GM19351 (cell line): ENCODE data around the gene SUB1.

Source experiments
- ATAC-seq: cut with Tn5 transposase; IDR thresholded peaks from one replicate; pipeline ENCODE4 v1.9.1; 2021; ENCODE audit warnings: mild to moderate bottlenecking, moderate library complexity; ENCODE audit not compliant: unreplicated experiment

SUB1 gene

GRCh38 chr5:32638309-32638708 is 53.0 kb downstream of the SUB1 start:
- no peak for ATAC-seq

- ATAC-seq = no peak
These were observed 54.6 kb downstream of the SUB1 start for GRCh38 chr5:32639943-32640342.

DNA sequence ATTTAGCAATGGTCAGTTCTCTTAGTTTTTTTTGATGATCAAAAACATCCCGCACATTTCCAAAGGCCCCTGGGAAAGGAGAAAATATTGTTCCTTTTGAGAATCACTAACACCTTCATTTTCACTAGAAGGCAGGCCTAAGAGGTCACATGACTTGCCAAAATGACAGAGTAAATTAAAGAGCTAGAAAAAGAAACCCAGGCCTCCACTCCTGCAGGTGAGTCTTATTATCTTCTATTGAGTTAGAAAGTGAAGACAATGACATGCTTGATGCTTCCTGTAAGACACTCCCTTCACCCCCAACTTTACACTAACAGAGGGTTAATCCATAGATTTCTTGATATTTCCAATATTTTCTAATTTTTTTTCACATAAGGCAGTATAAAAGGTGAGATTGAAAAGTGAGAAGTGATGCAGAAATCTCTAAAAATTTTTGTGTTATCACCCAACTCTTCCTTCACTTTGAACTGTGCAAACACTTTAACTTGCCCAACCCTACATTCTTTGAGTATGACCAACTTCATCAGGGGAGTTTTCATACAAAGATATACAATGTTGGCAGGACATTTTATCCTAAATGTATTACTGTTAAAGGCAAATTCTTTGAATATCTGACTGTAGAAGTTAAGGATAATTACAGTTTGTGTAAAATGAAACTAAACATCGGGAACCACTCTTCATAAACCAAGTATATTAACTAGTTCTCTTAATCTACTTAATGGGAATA is 57.1 kb downstream of the SUB1 start:
- no peak for ATAC-seq

GRCh38 chr5:32645246-32645645 is 59.9 kb downstream of the SUB1 start:
- no peak for ATAC-seq

DNA sequence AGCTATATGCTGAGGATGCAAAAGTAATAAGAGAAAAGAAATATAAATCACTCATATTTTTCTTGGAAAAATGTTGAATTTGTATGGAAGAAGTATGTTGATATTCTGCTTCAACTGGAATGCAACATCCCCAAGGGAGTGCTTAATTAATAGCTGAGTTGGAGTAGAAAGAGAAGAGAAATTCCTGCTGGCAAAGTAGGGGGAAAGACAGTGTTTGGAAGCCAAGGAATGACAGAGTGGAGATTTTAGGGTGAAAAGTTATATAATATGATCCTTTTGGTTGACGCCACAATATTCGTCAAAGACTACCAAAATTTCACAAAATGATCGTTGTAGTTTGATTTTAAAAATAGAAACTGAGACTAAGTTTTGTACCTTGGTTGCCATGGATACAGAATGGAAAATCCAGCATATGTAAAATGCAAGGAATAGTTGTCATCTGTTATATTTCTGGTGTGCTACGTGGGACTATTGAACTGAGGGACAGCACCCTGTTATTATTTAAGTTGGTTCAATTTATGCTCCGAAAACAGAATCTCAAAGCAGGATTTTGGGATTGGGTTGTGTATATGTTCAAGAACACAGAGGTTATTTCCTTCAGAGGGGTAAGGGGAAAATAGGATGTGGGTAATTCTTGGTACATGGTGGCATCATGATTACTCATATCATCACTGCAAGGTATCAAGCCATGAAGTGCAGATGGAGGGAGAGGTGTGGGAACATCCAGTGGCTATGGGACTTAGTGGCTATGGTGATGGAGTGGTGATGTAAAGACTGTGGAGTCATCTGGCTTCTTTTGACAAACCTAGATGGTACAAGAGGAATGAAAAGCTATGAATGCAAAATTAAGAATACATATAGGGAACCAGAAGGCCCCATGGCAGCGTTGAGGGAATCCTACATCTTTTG is 61.0 kb downstream of the SUB1 start:
- no peak for ATAC-seq

DNA sequence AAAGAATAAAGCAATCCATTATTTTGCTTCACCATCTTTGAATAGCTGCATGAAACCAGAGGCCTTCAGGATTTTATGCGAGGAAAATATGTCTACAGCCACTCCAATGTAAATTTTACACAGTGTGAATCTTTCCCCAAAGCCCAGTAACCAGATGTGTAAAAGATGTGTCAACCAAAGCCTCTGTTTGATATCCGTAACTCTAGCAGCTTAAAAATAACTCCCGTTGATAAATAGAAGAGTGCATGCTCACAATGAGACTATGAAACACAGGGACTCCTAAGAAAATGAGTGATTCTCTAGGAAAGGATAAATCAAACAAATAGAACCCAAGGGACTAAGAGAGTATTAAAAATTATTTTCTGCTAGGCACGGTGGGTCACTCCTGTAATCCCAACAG is 65.7 kb downstream of the SUB1 start:
- ATAC-seq = no peak

DNA sequence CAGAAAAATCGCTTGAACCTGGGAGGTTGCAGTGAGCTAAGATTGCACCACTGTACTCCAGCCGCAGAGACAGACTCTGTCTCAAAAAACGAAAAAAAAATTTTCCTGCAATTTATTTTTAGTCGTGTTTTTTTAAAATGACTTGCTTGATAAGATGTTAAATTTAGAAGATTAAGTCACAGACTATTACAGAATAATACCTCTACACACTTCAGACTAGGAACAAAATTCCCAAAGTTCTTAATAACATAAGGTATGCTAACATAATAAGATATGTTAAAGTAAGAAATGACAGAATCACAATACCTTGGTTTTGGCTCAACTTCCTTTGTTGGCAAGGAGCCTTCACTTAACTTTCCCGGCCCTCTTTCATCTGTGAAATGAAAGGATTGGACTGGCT is 66.3 kb downstream of the SUB1 start:
- ATAC-seq = no peak
